HG03469 (cell line): ENCODE results near the gene ZNF681.
"Not testable (repeated sequence)": the region's sequence is repeated elsewhere in the genome, so short reads cannot be mapped to it uniquely, and the experiment has no call there.

Experiments
- ATAC-seq: cut with Tn5 transposase; IDR thresholded peaks from one replicate; pipeline ENCODE4 v1.9.1; 2021; ENCODE audit warnings: mild to moderate bottlenecking, moderate library complexity, moderate number of reproducible peaks; ENCODE audit not compliant: unreplicated experiment

The ZNF681 gene

DNA sequence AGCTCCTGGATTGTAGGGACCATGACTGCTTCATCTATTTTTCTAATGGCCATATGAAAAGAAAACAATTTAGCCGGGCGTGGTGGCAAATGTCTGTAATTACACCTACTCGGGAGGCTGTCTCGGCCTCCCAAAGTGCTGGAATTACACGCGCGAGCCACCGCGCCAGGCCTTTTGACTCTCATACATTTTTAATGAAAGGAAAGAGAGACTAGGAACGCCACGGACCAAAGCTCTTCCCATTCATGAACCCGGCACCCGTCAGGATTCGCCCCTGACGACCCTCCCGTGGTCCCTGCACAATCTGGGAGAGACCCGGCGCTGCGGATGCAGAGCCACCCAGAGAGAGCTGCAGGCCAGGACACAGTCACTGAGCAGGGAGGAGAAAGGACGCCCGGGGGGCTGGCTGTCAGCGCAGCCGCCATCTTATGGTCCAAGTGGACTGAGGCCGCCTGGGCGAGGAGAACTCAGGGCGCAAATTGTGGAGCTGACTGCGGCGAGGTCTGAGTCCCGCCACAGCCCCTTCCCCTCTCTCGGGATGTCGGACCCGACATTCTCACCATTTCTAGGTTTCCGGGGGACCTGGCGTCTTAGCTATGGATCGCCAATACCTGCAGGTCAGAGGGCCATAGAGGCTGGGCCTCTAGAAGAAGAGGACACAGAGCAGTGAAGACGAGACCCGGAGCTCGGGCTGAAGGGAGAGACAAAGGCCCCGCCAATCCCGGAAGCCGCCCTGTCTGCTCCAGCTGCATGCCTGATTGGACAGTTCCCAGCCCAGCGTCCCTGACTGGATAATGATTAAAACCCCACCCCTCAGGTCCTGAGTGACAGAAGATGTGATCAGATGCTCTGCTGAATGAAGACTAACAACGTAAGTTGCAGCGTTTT is at the start of gene ZNF681:
Gene ZNF681, minus strand, starts transcription at position 705 of the 888 bp plus-strand sequence. Its CDS starts 142 bp downstream, at position 563.
- ATAC-seq: peak; percentile 59

DNA sequence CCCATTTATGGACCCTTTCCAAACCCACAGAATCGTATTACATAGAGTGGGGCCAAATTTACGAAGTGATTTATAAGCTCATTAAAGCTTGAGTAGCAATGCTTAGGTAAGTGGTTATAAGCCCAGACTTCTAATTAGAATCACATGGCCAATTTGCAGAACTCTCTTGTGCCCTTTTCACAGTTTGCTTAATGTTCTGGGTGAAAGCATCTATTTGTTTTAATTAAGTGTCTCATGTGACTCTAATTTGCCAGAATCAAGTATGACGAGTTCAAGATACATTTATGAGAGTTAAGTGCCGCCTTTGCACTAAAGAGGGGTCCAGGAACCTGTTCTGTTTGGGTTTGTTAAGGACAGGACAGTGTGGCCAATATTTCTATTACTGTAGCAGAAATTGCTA is 46.0 kb upstream of the ZNF681 start:
- ATAC-seq: no peak

DNA sequence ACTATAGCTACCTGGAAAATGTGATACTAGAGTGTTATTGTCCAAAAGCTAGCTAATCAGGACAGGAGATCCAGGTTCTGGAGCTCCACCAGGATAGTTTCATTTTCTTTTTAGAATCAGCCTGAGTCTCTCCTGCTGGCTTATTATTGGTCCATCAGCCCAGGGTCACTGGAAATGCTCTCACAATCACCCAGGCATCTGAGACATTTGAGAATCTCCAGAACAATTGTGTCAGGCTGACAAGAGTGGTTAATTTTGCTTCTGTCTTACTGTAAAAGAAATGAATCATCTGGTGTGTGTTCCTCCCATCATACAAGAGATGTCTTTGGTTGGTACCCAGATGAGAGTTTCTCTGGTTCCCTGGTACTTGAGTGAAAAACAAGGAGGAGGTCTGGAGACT is 43.6 kb upstream of the ZNF681 start:
- no peak for ATAC-seq

DNA sequence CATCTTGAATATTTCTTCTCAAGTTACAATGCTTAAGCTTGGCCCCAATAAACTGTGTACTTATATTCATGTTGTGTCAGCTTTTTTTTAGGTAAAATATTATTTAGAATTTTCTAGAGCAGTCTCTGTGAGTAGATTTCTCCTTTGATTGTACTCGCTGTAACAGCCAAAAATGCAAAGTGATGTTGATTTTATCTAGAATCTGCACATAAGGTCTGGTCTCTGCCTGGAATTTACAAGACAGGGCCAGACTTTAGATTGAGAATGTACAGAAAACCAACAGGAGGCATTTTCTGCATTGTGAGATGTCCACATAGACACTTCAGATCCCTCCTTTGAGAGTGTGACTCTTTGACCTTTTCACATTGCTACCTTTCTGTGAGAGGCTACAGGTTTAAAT is 43.1 kb upstream of the ZNF681 start:
- ATAC-seq: no peak

DNA sequence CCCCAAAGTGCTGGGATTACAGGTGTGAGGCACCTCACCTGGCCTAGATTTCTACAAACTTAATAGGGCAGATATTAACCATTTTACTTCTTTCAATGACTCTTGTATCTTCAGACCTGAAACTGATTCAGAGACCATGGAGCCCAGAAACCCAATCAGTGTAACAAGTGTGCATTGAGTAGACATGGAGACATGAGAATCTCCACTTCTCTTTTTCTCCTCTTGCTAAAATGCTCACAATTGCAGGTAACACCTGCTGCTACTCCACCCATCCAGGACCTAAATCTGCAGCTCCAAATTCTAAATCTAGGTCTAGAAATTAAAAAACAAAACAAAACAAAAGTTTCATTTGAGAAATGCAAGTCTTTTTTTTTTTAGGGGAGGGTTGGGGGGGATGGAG is 42.2 kb upstream of the ZNF681 start:
- no peak for ATAC-seq

DNA sequence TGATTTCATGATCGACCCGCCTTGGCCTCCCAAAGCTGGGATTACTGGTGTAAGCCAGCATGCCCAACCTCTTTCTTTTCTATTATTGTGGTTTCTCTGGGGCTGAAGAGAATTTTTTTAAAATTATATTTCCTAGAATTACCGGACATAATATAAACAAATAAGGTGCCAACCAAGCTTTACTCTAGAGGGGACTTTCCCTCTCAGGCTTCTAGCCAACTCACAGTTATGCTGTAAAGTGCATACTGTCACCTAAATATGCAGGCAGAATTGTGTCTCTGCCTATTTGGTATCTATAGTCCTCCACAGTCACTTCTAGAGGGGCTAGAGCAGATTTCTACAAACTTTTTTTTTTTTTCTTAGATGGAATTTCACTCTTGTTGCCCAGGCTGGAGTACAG is 41.6 kb upstream of the ZNF681 start:
- ATAC-seq: no peak

DNA sequence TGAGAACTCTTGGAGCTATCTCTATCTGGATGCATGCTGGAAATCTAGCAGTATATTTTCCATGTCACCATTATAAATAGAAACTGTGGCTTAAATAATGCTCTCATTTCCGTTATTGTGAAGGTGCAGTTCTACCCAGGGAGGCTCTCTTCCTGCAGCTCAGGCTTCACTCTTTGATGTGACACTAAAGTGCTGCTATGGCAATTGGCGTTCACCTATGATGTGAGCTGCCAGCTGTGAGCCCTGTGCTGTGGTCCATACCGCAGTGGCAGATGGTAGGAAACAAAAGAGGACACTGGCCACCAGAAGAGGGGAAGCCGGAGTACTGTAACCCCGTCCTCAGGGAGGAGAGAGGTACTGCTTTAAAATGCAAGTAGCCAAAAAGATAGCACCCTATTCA is 40.6 kb upstream of the ZNF681 start:
- ATAC-seq: no peak

DNA sequence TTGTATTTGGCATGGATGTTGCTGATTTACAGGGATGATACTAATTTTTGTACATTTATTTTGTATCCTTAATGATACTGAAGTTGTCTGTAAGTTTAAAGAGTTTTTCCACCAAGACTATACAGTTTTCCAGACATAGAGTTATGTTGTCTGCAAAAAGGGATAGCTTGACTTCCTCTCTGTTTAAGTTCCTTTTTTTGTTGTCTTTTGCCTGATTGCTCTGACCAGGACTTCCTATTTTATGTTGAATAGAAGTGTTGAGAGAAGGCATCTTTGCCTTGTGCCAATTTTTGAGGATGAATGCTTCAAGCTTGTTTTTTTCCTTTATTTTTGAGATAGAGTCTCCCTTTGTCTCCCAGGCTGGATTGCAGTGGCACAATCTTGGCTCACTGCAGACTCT is 36.8 kb upstream of the ZNF681 start:
- no peak for ATAC-seq

DNA sequence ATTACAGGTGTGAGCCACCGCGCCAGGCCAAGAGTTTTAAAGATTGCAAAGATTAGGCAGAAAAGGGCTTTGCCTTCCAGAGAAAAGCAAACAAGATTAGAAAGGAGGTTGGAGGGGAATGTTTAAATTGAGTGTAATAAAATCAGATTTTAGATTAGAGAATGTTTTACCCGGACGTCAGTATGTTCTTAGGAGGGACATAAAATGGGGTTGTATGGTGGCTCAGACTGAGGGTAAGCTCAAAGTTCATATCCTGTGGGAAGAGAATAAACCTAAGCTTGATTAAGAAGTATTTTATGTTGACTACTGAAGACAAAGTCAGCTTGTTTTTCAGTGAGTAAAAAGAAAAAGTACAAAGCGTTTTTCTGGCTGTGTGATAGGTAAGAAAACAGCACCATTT is 34.1 kb upstream of the ZNF681 start:
- ATAC-seq: no peak

DNA sequence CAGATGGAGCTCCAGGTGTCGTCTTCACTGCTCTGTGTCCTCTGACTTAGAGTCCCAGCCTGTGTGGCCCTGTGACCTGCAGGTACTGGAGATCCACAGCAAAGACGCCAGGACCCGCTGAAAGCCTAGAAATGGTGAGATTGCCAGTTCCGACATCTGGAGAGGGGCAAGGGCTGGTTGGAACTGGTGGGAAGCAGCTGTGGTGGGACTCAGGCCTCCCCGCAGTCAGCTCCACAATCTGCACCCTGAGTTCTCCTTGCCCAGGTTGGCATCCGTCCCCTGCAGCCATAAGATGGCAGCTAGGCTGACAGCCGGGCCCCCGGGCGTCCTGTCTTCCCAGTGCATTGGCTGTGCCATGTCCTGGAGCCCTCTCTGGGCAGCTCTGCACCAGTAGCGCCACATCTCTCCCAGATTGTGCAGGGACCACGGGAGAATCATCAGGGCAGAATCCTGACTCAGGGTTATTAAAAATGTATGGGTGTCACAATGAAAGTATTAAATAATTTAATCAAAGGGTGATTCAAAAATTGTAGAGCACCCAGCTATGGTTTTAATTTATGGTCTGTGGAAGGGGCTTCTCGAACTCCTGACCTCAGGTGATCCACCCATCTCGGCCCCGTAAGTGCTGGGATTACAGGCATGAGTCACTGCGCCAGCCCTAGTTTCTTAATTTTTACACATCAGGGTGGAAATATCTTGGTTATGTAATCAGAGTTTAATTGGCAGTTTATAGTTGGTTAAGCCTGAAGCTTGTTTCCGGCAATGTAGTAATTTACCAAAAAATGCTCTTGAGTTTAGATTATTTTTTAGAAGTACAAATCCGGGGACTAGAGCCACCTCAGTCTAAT is 32.2 kb upstream of the ZNF681 start:
- ATAC-seq: no peak

DNA sequence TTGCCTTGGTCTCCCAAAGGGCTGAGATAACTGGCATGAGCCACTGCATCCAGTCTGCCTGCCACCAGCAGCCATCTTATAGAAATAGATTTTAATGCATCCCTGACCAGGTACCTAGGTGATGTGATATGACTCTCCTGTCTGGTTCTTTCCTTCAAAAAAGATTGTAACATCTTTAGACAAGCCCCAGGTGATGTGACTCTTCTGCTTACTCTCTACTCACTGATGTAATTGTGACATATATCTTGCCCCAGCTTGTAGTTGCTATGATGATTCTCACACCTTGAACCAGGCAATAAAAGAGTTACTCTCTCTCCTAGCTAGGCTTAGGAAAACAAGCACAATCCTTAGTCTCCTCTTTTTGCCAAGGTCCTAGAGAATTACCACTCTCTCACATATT is 30.6 kb upstream of the ZNF681 start:
- ATAC-seq: no peak

DNA sequence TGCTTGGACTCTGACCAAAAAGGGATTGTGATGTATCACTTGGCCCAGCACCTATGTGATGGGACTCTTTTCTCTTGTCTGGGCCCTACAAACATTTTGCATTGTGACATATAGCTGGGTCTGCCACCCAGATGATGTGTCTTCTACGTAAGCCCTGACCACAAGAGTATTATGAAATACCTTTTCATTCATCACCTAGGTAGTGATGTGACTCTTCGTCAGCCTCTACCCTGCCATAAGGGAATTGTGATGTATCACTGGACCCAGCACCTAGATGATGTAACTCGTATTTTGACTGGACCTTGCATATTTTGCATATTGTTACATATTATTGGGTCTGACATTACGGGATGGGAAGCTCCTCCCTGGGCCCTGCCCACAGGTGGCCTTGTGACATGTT is 29.7 kb upstream of the ZNF681 start:
- ATAC-seq: no peak

DNA sequence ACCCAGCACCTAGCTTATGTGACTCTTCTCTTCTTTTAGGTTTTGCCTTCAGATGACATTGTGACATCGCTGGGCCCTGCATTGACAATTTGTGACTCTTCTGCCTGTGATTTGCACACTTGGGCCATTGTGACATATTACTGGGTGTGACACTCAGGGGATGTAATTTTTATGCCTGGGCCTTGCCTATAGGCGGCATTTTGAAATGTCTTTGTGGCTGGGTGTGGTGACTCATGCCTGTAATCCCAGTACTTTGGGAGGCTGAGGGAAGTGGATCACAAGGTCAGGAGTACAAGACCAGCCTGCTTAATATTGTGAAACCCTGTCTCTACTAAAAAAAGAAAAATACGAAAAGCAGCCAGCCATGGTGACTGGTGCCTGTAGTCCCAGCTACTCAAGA is 28.4 kb upstream of the ZNF681 start:
- ATAC-seq: no peak

DNA sequence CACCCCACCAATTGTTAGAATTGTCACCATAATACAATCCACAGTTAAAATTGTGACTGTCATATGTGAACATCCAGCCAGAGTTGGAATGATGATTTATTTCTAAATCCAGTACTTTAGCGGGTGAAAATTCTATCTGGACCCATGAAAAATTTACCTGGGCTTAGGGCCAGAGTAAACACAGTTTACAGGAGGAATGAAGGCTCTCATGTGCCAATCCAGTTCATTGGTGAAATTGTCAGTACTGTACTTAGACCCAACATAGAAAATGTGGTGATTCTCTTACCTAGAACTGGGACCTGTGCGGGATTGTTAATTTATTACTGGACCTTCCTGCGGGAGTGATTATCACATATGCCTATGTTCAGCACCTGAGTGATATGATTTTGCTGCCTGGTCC is 27.3 kb upstream of the ZNF681 start:
- ATAC-seq: no peak

DNA sequence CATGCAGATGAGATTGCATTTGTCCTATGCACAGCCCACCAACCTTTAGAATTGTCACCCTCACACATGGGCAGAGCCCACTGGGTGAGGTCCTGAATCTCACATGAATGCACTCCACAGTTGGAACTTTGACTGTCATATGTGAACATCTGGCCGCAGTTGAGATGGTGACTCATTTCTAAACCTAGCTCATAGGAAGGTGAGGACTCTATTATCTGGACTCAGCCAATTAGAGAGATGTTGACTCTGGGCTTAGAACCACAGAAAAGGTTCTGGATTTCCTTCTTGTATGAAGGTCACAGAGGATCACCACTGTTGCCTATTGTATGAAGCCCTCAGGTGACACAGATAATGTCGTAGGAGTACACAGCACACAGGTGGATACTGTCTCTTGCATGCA is 25.6 kb upstream of the ZNF681 start:
- ATAC-seq: no peak

DNA sequence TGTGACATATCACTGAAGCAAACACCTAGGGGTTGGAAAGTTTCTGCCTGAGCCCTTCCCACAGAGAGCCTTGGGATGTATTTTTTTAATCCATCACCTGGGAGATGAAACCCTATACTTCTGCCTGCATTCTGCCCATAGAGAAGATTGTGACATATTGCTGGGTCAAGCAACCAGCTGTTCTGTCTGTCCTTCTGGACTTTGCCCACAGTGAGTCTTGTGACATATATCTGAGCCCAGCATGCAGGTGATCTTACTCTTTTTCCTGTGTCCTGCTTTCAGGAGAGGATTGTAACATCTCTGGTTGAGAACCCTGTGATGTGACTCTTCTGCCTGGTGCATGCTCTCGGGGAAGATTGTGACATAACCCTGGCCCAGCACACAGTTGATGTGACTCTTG is 24.9 kb upstream of the ZNF681 start:
- no peak for ATAC-seq

DNA sequence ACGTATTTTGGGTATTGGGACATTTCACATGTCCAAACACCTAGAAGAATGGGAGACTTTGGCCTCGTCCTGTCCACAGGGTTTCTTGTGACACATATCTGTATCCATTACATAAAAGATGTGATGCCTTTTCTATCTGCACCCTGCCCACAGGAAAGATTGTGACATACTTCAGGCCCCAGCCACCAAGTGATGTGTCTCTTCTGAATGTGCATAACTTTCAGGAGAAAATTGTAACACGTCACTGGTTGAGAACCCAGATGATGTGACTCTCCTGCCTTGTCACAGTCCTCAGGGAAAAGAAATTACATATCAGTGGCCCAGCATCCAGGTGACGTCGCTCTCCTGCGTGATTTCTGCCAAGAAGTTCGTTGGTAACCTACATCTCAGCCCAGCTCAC is 21.0 kb upstream of the ZNF681 start:
- ATAC-seq: no peak

DNA sequence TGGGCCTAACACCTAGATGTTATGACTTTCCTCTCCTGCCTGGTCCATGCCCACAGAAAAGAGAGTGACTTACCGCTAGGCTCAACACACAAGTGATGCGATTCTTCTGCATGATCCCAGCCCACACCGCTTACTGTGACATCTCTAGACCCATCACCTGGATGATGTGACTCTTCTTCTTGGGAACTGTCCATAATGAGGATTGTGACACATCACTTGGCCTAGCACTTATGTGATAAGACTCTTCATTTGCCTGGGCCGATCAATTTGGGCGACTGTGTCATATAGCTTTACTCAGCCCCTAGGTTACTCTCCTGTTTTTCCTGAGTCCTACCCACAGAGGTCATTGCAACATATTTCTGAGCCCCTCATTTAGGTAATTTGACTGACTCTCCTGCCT is 19.9 kb upstream of the ZNF681 start:
- no peak for ATAC-seq

DNA sequence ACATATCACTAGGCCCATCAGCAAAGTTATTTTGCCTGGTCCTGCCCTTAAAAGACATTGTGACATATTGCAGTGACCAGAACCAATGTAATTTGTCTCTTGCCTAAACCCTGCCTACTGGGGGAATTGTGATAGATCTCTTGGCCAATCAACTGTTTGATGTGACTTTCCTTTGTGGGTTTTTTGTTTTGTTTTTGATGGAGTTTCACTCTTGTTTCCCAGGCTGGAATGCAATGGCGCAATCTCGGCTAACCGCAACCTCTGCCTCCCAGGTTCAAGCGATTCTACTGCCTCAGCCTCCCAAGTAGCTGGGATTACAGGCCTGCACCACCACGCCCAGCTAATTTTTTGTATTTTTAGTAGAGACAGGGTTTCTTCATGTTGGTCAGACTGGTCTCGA is 19.3 kb upstream of the ZNF681 start:
- ATAC-seq: not testable (repeated sequence)

DNA sequence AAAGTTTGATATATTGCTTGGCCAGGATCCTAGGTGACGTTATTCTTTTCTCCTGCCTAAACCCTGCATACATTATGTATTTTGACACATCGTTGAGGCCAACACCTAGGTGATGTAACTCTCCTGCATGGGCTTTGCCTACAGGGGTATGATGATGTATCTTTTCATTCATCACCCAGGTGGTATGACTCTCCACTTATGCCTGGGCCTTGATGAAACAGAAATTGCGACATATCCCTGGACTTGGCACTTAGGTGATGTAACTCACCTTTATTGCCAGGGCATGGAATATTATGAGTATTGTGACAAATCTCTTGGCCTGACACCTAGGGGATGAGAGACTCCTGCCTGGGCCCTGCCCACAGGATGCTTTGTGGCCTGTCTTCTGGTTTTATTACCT is 18.5 kb upstream of the ZNF681 start:
- no peak for ATAC-seq

DNA sequence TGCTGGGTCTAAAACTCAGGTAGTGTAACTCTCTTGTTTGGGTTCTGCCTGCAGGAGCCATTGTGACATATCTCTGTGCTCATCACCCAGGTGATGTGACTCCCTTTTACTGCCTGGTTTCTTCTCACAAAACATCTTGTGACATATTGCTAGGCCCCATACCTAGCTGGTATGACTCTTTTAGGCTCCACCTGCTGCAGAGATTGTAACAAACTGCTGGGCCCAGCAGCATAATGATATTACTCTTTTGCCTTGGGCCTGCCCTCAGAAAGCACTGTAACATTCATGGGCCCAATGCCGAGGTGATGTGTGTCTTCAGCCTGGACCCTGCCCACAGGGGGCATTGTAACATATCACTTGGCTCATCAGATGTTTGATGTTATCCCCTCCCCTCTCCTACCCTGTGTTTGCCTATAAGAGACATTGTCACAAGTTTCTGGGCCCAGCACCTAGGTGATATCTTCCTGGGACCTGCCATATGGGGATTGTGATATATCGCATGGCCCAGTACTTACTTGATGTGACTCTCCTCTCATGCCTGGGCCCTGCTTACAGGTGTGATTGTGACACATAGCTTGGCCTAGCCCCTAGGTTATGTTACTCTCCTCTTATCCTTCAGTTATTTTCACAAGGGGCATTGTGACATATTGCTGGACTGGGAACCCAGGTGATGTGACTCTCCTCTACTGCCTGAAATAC is 18.0 kb upstream of the ZNF681 start:
- ATAC-seq: no peak
